GM12878 (cell line): ENCODE measurements around the gene TFB1M. TPM values are rescaled to one million over a fixed set of nuclear protein-coding genes. Genes with fewer than 3 reads are reported as not detected.

Experiments
- ATAC-seq: fragments of 200-7000 bp; cut with Tn5 transposase; 3 replicates; pipeline ENCODE4 v1.9.1; 2020; ENCODE audit warnings: mild to moderate bottlenecking, moderate library complexity
- BruUV-seq: library from RNA; stranded (reverse); fragments of 400-500 nt; replicated peaks from 2 replicates; lab custom pipeline; 2021; lab: Mats Ljungman, UMichigan
- CTCF ChIA-PET: fragments of 300-600 bp; sonication (Branson Sonifier 250); formaldehyde crosslinking; extraction: SDS; loops from one replicate; lab custom pipeline; 2021; ENCODE audit warnings: inconsistent platforms; lab: Yijun Ruan, JAX
- POLR2A ChIA-PET: fragments of 350-600 bp; formaldehyde crosslinking; extraction: SDS; loops from one replicate; lab custom pipeline; 2021; ENCODE audit warnings: inconsistent platforms; lab: Charles Lee
- RAD21 ChIA-PET: fragments of 300-600 bp; sonication (Branson Sonifier 250); formaldehyde crosslinking; loops from one replicate; lab custom pipeline; 2023; ENCODE audit warnings: antibody characterized with exemption; ENCODE audit not compliant: unreplicated experiment; lab: Charles Lee
- SMC1A ChIA-PET: fragments of 300-600 bp; sonication (Branson Sonifier 250); formaldehyde crosslinking; loops from one replicate; lab custom pipeline; 2023; ENCODE audit not compliant: unreplicated experiment, uncharacterized antibody; lab: Charles Lee
- DNase-seq: peaks from one replicate; pipeline ENCODE4 v3.0.0-alpha.2; 2011; ENCODE audit warnings: low read depth, low spot score
- FAIRE-seq: peaks from 3 replicates; lab custom pipeline; 2011; peaks lifted over from hg19 to GRCh38; lab: Jason Lieb, UNC
- H2AFZ ChIP-seq: 2 replicates; pipeline ENCODE4 v1.6.0; 2011; ENCODE audit warnings: low read depth, low read length, control low read depth; ENCODE audit not compliant: control insufficient read depth
- H3K27ac ChIP-seq: 2 replicates; pipeline ENCODE4 v1.5.1; 2011; ENCODE audit warnings: control low read depth; ENCODE audit not compliant: control insufficient read depth, insufficient read depth
- H3K27me3 ChIP-seq, 2 experiments: replicated peaks in 1 of 2; 2 replicates each; pipeline versions ENCODE4 v1.6.0 to v1.6.1; 2011; ENCODE audit warnings: low read length in 1 of 2; ENCODE audit not compliant: control insufficient read depth in 2 of 2, insufficient read depth in 2 of 2
- H3K36me3 ChIP-seq, 2 experiments: 2 replicates each; pipeline ENCODE4 v1.5.1; 2011; ENCODE audit warnings: low read length in 1 of 2; ENCODE audit not compliant: control insufficient read depth in 2 of 2, insufficient read depth in 2 of 2
- H3K4me1 ChIP-seq: 2 replicates; pipeline ENCODE4 v1.6.1; 2011; ENCODE audit warnings: mild to moderate bottlenecking, low read length, moderate library complexity, mixed read lengths; ENCODE audit not compliant: control insufficient read depth, insufficient read depth
- H3K4me2 ChIP-seq: 2 replicates; pipeline ENCODE4 v1.6.0; 2011; ENCODE audit warnings: control low read depth; ENCODE audit not compliant: control insufficient read depth, insufficient read depth
- H3K4me3 ChIP-seq: fragments of 200-600 bp; sonication (generic); 2 replicates; pipeline ENCODE4 v1.5.1; 2016
- H3K79me2 ChIP-seq: 2 replicates; pipeline ENCODE4 v1.6.0; 2011; ENCODE audit warnings: low read length; ENCODE audit not compliant: control insufficient read depth, insufficient read depth
- H3K9ac ChIP-seq: 2 replicates; pipeline ENCODE4 v1.8.0; 2011; ENCODE audit warnings: low read length, control low read depth, mixed read lengths; ENCODE audit not compliant: control insufficient read depth, insufficient read depth
- H3K9me3 ChIP-seq: replicated peaks from 3 replicates; pipeline ENCODE4 v1.5.1; 2011; ENCODE audit warnings: mild to moderate bottlenecking, low read length; ENCODE audit not compliant: control insufficient read depth, insufficient read depth
- H4K20me1 ChIP-seq: 2 replicates; pipeline ENCODE4 v1.6.0; 2011; ENCODE audit not compliant: control insufficient read depth, insufficient read depth
- CEBPZ ChIP-seq: fragments of 150-350 bp; IDR thresholded peaks from 2 replicates; pipeline ENCODE4 v1.6.1; 2016; ENCODE audit warnings: low read depth, low read length
- CREB1 ChIP-seq: IDR thresholded peaks from 2 replicates; pipeline ENCODE4 v1.6.1; 2012; ENCODE audit warnings: low read depth, mild to moderate bottlenecking, inconsistent platforms
- RAD51 ChIP-seq: fragments of 450-650 bp; IDR thresholded peaks from 2 replicates; pipeline ENCODE4 v1.6.1; 2016; ENCODE audit warnings: moderate library complexity, mild to moderate bottlenecking, inconsistent platforms
- SRF ChIP-seq, 2 experiments: IDR thresholded peaks; 2 replicates each; pipeline ENCODE4 v1.6.1; 2011; ENCODE audit warnings: low read depth in 2 of 2, low read length in 2 of 2, mild to moderate bottlenecking in 1 of 2, moderate library complexity in 1 of 2
- YY1 ChIP-seq: IDR thresholded peaks from 2 replicates; pipeline ENCODE4 v1.6.1; 2011; ENCODE audit warnings: low read depth, mild to moderate bottlenecking, low read length
- whole genome bisulfite sequencing: methylation state at CpG from one replicate; pipeline ENCODE4 v1.1.6; 2016; ENCODE audit warnings: low lambda C conversion rate; ENCODE audit not compliant: insufficient replicate concordance, insufficient coverage; ENCODE audit errors: missing lambda C conversion rate; 5-methylcytosine and 5-hydroxymethylcytosine counted together
- in situ Hi-C: fragments of 300-500 bp; cut with MboI; formaldehyde crosslinking; loops from 9 replicates; pipeline ENCODE4 v1.14.3; 2018; ENCODE audit warnings: mixed read lengths
- intact Hi-C: fragments of 100-400 bp; cut with micrococcal nuclease; formaldehyde crosslinking; loops from one replicate; pipeline ENCODE4 v1.14.2; 2022; ENCODE audit not compliant: unreplicated experiment
- polyA plus RNA-seq, 11 experiments: library from polyadenylated mRNA; depleted of rRNA in 4 of 11; unstranded in 6 of 11; stranded (reverse) in 5 of 11; fragments of >200 nt; fragmentation: Nextera tagmentation in 4 of 11; fragmentation: Illumina TruSeq in 1 of 11; extraction: Ambion mirVana in 4 of 11; extraction: Trizol in 1 of 11; gene quantifications; 1 replicate in 1 of 11; 2 replicates in 10 of 11; pipeline versions ENCODE4 v1.2.1 to v1.2.3, GENCODE V29; 2011 to 2016; ENCODE audit warnings: inconsistent platforms in 2 of 11, missing spikeins in 2 of 11, low read depth in 1 of 11
- total RNA-seq, 4 experiments: library from RNA; depleted of rRNA in 3 of 4; stranded (reverse); fragments of >200 nt in 3 of 4; fragmentation: Illumina TruSeq in 1 of 4; extraction: Trizol in 1 of 4; gene quantifications; 2 replicates each; pipeline versions ENCODE4 v1.2.1 to v1.2.3, GENCODE V29; 2013 to 2021
- TF ChIP-seq, protein P1 (sequence below): IDR thresholded peaks from 2 replicates; pipeline ENCODE4 v1.6.1; 2011; ENCODE audit warnings: low read depth, mild to moderate bottlenecking, low read length, moderate library complexity, borderline replicate concordance; ENCODE audit errors: extremely low read depth

The TFB1M gene
- total and polyA plus RNA-seq, 10 of the 15 experiments (the other 5 are each of a cell fraction or from before 2014, with no cell fraction given), result 29.9 to 117 (median 41.3) TPM

DNA sequence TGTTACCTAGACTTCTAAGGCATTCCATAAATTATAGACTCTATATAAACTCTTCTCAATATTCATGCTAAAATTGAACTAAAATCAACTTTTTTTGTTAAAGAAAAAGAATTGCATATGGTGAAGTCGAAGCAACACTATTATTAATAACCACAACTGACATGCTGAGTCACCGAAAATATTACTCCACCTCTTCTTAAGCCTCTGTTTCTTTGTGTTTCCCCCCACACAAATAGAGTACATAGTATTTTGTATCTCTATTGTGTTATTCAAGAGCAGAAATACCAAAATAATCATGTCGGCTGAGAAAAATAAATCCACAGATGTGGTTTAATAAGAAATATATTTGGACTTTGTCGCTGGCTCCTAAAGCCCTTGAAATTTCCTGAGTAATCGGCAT is 23.8 kb downstream of the TFB1M start (continued):
- TF ChIP-seq, protein P1, sequence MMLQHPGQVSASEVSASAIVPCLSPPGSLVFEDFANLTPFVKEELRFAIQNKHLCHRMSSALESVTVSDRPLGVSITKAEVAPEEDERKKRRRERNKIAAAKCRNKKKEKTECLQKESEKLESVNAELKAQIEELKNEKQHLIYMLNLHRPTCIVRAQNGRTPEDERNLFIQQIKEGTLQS, result no peak

GRCh38 chr6:155287762-155288161 is 26.5 kb downstream of the TFB1M start:
- in situ Hi-C loops, result no loop called here
- ATAC-seq (no peak), DNase-seq (no peak), FAIRE-seq (no peak)
- H3K4me3 ChIP-seq, result no peak overlapping the region
- POLR2A ChIA-PET, result interaction anchor here (0.6 to 1.5 kb wide), 3 partner anchors 8 to 1482 kb away, joined by 4 to 6 read pairs (median 5); no protein-coding TSS in a partner anchor
- no peaks in the 10 kb centered on the region for H4K20me1 ChIP-seq
- H3K9me3 ChIP-seq, result no peaks in the 10 kb centered on the region
- H2AFZ ChIP-seq, result no peak overlapping the region
- H3K4me1 ChIP-seq, result no peaks in the 10 kb centered on the region
- no TSS peak for BruUV-seq
- H3K9ac ChIP-seq, result no peak overlapping the region
- CTCF ChIA-PET, result interaction anchor here (0.9 to 2.2 kb wide), 5 partner anchors 18 to 242 kb away, joined by 3 to 9 read pairs (median 4); no protein-coding TSS in a partner anchor
- H3K36me3 ChIP-seq, result peaks cover 5 to 22% of the 10 kb centered on the region in 2 experiments; a peak in 3 of 4 replicates
- 98% methylated on average over 2 of the region's 2 CpGs for WGBS
- H3K27me3 ChIP-seq, result no peaks in the 10 kb centered on the region
- intact Hi-C loops, result no loop called here
- H3K27ac ChIP-seq, result no peak overlapping the region
- H3K79me2 ChIP-seq, result no peaks in the 10 kb centered on the region
- RAD21 ChIA-PET, result interaction anchor here (1.7 kb wide), 1 partner anchor 110 kb away, joined by 5 read pairs; no protein-coding TSS in a partner anchor
- no peak overlapping the region for H3K4me2 ChIP-seq
- TF ChIP-seq RAD51 (no peak), CEBPZ (no peak), YY1 (no peak), CREB1 (no peak), SRF (IDR thresholded peaks at IDR 0.05; ENCODE audit: low read depth in 2 of 2, low read length in 2 of 2) (no peak)
- SMC1A ChIA-PET, result interaction anchor here (1.1 to 2.4 kb wide), 10 partner anchors 11 to 71 kb away, joined by 3 to 10 read pairs (median 4); no protein-coding TSS in a partner anchor
